ENCODE results near the gene PRUNE1.

PRUNE1 gene

GRCh38 chr1:151051356-151052009 is 43.2 kb downstream of the PRUNE1 start:
- no peak overlapping the region for H3K4me3 ChIP-seq (ENCODE audit: low read depth, low read length)
- no peak for TF ChIP-seq CTCF (IDR thresholded peaks at IDR 0.05; ENCODE audit: borderline replicate concordance, insufficient read depth, low read depth, low read length)

GRCh38 chr1:151054971-151055547 is 46.8 kb downstream of the PRUNE1 start:
- TF ChIP-seq CTCF (IDR thresholded peaks at IDR 0.05; ENCODE audit: borderline replicate concordance, insufficient read depth, low read depth, low read length) = no peak
- no peak overlapping the region for H3K4me3 ChIP-seq (ENCODE audit: low read depth, low read length)

GRCh38 chr1:151055581-151055980 is 47.3 kb downstream of the PRUNE1 start:
- TF ChIP-seq CTCF (IDR thresholded peaks at IDR 0.05; ENCODE audit: borderline replicate concordance, insufficient read depth, low read depth, low read length) = no peak
- H3K4me3 ChIP-seq (ENCODE audit: low read depth, low read length) = no peak overlapping the region

- TF ChIP-seq CTCF (IDR thresholded peaks at IDR 0.05; ENCODE audit: borderline replicate concordance, insufficient read depth, low read depth, low read length) = no peak
- H3K4me3 ChIP-seq (ENCODE audit: low read depth, low read length) = no peak overlapping the region
Measured at GRCh38 chr1:151056149-151056548, 47.9 kb downstream of the PRUNE1 start.

GRCh38 chr1:151058692-151059091 is 50.4 kb downstream of the PRUNE1 start:
- H3K4me3 ChIP-seq (ENCODE audit: low read depth, low read length) = peak overlapping the region; percentile 96
- no peak for TF ChIP-seq CTCF (IDR thresholded peaks at IDR 0.05; ENCODE audit: borderline replicate concordance, insufficient read depth, low read depth, low read length)

- H3K4me3 ChIP-seq (ENCODE audit: low read depth, low read length) = peak within 1 kb of the TSS; percentile 96
- TF ChIP-seq CTCF (IDR thresholded peaks at IDR 0.05; ENCODE audit: borderline replicate concordance, insufficient read depth, low read depth, low read length) = peak; percentile 93
Measured at GRCh38 chr1:151059109-151060006, 51.1 kb downstream of the PRUNE1 start, which contains the start of gene CDC42SE1. Gene CDC42SE1, minus strand, starts transcription at chr1:151059622. Its CDS starts 3,892 bp downstream, at chr1:151055730.
